ENCODE measurements around the gene PTPRN2.
"Not testable (repeated sequence)": the region's sequence is repeated elsewhere in the genome, so short reads cannot be mapped to it uniquely, and the experiment has no call there.

PTPRN2 gene

GRCh38 chr7:157667261-157667660, 920.4 kb downstream of the PTPRN2 start:
- no peak for TF ChIP-seq CTCF (IDR thresholded peaks at IDR 0.05; ENCODE audit: borderline replicate concordance, insufficient read depth, low read depth, low read length)
- H3K4me3 ChIP-seq (ENCODE audit: low read depth, low read length) = no peak overlapping the region

GRCh38 chr7:157666530-157667040, 921.0 kb downstream of the PTPRN2 start:
- H3K4me3 ChIP-seq (ENCODE audit: low read depth, low read length) = no peak overlapping the region
- TF ChIP-seq CTCF (IDR thresholded peaks at IDR 0.05; ENCODE audit: borderline replicate concordance, insufficient read depth, low read depth, low read length) = no peak

- not testable (repeated sequence) for H3K4me3 ChIP-seq (ENCODE audit: low read depth, low read length)
These were observed 922.0 kb downstream of the PTPRN2 start for GRCh38 chr7:157665634-157665988.

GRCh38 chr7:157664871-157665633, 922.6 kb downstream of the PTPRN2 start:
- no peak overlapping the region for H3K4me3 ChIP-seq (ENCODE audit: low read depth, low read length)
- TF ChIP-seq CTCF (IDR thresholded peaks at IDR 0.05; ENCODE audit: borderline replicate concordance, insufficient read depth, low read depth, low read length) = no peak

GRCh38 chr7:157664034-157664433, 923.6 kb downstream of the PTPRN2 start:
- no peak overlapping the region for H3K4me3 ChIP-seq (ENCODE audit: low read depth, low read length)
- TF ChIP-seq CTCF (IDR thresholded peaks at IDR 0.05; ENCODE audit: borderline replicate concordance, insufficient read depth, low read depth, low read length) = no peak

- H3K4me3 ChIP-seq (ENCODE audit: low read depth, low read length) = no peak overlapping the region
- TF ChIP-seq CTCF (IDR thresholded peaks at IDR 0.05; ENCODE audit: borderline replicate concordance, insufficient read depth, low read depth, low read length) = no peak
These were observed 924.5 kb downstream of the PTPRN2 start for GRCh38 chr7:157662981-157663716.

- no peak for TF ChIP-seq CTCF (IDR thresholded peaks at IDR 0.05; ENCODE audit: borderline replicate concordance, insufficient read depth, low read depth, low read length)
- H3K4me3 ChIP-seq (ENCODE audit: low read depth, low read length) = no peak overlapping the region
These were observed 925.4 kb downstream of the PTPRN2 start for GRCh38 chr7:157662110-157662791.
